HG02938 (cell line): ENCODE data around the gene SALL3.
"Not testable (repeated sequence)": the region's sequence is repeated elsewhere in the genome, so short reads cannot be mapped to it uniquely, and the experiment has no call there.

Experiments used
- ATAC-seq: cut with Tn5 transposase; IDR thresholded peaks from one replicate; pipeline ENCODE4 v1.9.1; 2021; ENCODE audit warnings: mild to moderate bottlenecking, moderate library complexity; ENCODE audit not compliant: unreplicated experiment

The SALL3 gene

GRCh38 chr18:78979730-78980278, at the start of gene SALL3:
SALL3 (plus strand) TSS chr18:78979818; CDS start chr18:78980275, 457 bp downstream.
- ATAC-seq: no peak

GRCh38 chr18:78932281-78932680, 47.3 kb upstream of the SALL3 start:
- ATAC-seq: no peak

DNA sequence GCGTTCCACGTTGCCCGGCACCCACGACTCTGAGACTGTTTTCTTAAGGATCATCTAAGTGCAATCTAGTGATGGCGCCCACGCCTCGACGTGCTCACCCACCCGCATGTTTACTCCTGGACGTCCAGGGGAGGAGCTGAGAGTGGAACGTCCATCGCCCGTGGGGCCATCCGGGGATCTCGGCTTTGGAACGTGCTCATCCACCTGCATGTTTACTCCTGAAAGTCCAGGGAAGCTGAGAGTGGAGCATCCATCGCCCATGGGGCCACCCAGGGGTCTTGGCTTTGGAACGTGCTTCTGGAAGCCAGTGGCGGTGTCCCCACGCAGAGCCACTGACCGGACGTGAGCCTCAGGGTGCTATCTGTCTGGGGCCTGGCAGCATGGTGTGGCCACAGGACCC, 45.6 kb upstream of the SALL3 start:
- no peak for ATAC-seq

GRCh38 chr18:78934551-78935225, 44.9 kb upstream of the SALL3 start:
- ATAC-seq: no peak

DNA sequence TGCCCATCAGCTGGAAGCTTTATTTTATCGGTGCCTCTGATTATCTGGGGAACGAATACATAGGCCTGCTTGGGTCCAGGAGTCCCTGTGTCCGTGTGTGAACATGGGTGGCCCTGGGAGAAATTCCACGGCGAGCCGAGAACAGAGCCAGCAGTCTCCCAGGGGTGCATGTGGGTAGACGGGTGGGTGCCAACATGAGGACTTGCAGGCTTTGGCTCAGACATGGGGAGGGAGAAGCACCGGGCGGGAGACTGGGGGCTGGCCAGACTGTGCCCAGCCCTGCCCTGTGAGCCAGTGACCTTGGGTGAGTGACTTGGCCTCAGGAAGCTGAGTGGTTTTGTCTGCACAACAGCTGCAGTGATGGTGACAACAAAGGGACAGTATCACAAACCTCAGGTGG, 44.2 kb upstream of the SALL3 start:
- no peak for ATAC-seq

GRCh38 chr18:78936251-78937005, 43.2 kb upstream of the SALL3 start:
- no peak for ATAC-seq

DNA sequence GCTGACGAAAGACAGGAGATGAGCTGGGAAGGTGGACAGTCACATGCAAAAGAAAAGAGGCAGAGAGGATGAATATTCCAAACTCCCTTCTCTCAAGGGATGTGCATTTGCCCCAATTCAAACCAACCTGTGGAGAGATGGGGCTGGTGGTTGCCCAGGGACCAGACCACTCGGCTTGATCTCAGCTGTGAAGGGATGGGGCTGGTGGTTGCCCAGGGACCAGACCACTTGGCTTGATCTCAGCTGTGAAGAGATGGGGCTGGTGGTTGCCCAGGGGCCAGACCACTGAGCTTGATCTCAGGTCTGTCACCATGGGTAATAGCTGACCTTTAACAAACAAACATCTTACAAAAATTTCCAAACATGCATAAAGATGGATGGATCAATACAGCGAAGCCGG, 42.5 kb upstream of the SALL3 start:
- ATAC-seq: no peak

GRCh38 chr18:78939105-78939504, 40.5 kb upstream of the SALL3 start:
- no peak for ATAC-seq

GRCh38 chr18:78939734-78940494, 39.7 kb upstream of the SALL3 start:
- ATAC-seq: no peak

GRCh38 chr18:78942236-78942635, 37.4 kb upstream of the SALL3 start:
- ATAC-seq: not testable (repeated sequence)

DNA sequence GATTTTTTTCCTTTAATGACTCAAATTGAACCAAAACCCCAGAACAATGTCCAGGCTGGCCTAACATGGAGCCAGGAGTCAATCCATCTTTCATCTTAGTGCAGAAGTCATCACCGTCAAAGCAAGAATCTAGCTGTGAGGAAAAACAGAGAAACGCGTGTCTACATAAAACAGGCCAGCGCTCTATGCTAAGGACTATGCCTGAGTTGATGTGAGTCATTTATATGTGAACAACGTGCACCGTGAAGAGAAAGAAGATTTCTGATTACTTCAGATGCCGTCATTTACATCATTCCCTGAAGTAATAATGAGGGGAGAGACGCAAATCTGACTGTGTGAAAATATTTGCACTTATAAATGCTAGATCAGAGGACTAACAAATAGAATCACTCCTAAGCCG, 34.0 kb upstream of the SALL3 start:
- no peak for ATAC-seq

DNA sequence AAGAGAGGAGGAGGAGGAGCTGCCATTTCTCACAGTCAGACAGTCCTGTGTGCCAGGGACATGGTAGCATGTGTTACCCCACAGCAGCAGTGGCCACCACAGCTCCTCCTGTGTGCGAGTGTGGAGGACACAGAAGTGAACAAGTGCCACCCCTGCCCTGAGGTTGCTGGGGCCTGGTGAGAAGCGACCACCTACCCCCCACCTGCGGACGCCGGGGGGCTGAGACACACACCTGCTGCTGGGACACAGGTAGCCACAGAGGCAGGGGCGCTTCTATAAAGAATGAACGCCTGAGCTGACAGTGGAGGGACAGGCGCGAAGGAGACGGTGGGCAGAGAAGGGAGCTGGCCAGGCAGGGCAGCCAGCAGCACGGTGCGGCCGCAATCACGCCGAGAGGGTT, 32.3 kb upstream of the SALL3 start:
- ATAC-seq: no peak

DNA sequence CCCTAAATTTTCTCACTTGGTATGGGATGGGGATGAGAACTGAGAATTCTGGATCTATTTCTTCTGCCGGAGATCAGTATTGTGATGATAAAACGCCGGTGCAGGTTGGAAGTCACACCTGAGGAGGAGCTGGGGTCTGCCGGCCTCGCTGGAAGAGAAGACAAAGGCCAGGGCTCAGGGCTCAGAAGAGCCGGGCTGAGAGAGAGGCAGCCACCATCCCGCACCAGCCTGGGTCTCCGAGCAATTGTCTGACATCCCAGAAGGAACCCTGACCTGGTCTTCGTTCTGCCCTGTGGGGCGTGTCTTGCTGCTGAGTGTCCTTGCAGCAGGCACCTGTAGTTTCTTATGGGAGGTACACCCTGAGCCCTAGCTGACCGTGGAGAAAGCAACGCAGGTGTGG, 31.4 kb upstream of the SALL3 start:
- no peak for ATAC-seq

GRCh38 chr18:78948707-78949106, 30.9 kb upstream of the SALL3 start:
- no peak for ATAC-seq

DNA sequence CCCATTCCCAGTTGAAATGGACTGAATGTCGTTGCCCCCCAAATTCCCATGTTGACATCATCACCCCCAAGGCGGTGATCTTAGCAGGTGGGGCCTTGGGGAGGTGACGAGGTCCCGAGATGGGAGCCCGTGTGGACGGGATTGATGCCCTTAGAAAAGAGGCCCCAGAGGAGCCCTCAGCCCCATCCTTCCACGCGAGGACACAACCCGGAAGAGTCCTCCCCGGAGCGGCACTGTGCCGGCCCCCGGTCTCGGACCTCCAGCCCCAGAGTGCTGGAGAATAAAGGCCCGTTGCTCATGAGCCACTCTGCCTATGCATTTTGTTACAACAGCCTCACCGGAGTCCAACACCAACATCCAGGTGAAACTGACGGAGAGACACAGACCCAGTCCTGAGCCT, 30.4 kb upstream of the SALL3 start:
- no peak for ATAC-seq

- no peak for ATAC-seq
These were observed 29.2 kb upstream of the SALL3 start for GRCh38 chr18:78950386-78950785.

GRCh38 chr18:78953566-78953965, 26.1 kb upstream of the SALL3 start:
- no peak for ATAC-seq

- no peak for ATAC-seq
These were observed 24.6 kb upstream of the SALL3 start for GRCh38 chr18:78955051-78955450.

DNA sequence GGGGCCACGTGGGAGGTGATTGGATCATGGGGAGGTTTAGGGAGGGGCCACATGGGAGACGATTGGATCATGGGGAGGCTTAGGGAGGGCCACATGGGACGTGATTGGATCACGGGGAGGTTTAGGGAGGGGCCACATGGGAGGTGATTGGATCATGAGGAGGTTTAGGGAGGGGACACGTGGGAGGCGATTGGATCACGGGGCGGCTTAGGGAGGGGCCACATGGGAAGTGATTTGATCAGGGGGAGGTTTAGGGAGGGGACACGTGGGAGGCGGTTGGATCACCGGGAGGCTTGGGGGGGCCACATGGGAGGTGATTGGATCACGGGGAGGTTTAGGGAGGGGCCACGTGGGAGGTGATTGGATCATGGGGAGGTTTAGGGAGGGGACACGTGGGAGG, 22.5 kb upstream of the SALL3 start:
- no peak for ATAC-seq

DNA sequence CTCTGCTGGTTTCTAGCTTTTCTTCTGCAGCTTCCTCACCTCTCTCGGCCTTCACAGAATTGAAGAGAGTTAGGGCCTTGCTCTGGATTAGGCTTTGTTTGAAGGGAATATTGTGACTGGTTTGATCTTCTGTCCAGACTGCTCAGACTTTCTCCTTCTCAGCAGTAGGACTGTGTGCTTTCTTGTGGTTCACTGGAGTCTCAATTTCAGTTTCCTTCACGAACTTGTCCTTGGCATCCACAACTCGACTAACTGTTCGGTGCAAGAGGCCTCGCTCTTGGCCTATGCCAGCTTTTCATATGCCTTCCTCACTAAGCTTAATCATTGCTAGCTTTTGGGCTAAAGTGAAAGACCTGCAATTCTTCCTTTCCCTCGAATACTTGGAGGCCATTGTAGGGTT, 18.9 kb upstream of the SALL3 start:
- ATAC-seq: no peak

DNA sequence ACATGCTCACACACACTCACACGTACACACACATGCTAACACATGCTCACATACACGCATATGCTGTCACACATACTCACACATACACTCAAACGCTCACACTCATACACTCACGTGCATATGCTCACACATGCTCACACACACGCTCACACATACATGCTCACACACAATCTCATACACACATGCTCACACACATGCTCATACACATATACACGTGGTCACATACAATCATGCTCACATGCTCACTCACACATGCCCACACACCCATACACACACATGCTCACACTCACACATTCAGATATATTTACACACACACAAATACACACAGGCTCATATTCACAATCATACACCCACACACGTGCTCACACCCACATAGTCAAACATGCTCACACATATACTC, 17.5 kb upstream of the SALL3 start:
- no peak for ATAC-seq

DNA sequence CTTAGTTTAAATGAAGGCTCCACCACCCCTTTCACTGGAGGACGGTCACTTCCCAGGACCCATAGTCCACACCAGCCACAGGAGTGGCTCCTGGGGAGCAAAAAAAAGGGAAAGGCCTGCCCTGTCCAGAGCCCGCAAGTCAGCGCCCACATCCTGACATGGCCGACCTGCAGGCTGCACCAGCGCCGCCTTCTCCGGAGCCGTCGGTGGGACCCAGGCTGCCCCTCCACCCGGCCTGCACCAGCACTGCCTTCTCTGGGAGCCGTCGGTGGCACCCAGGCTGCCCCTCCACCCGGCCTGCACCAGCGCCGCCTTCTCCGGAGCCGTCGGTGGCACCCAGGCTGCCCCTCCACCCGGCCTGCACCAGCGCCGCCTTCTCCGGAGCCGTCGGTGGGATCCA, 14.9 kb upstream of the SALL3 start:
- ATAC-seq: not testable (repeated sequence)
